Activated CD8-positive, alpha-beta T cell treated with anti-CD3 and anti-CD28 coated beads for 36 hours (primary cell): Measurements from ENCODE around the gene DISP2. TPM values are rescaled to one million over a fixed set of nuclear protein-coding genes. Genes with fewer than 3 reads are reported as not detected.

Experiments used
- ATAC-seq: fragments of 200-7000 bp; cut with Tn5 transposase; one replicate; pipeline ENCODE4 v1.10.0; 2021; ENCODE audit warnings: mild to moderate bottlenecking, moderate library complexity
- CTCF ChIA-PET: fragments of 350-600 bp; sonication (Branson Sonifier 250); formaldehyde crosslinking; loops from one replicate; lab custom pipeline; 2021; ENCODE audit warnings: antibody characterized with exemption; lab: Charles Lee
- POLR2A ChIA-PET: fragments of 350-600 bp; sonication (Branson Sonifier 250); formaldehyde crosslinking; loops from one replicate; lab custom pipeline; 2021; ENCODE audit warnings: antibody characterized with exemption; lab: Charles Lee
- DNase-seq: peaks from one replicate; pipeline ENCODE4 v3.0.0-alpha.2; 2020
- H3K27ac Mint-ChIP-seq: one replicate; pipeline ENCODE4 v1.8.0; 2021; ENCODE audit warnings: mild to moderate bottlenecking, mixed read lengths
- H3K27me3 Mint-ChIP-seq: one replicate; pipeline ENCODE4 v1.8.0; 2021; ENCODE audit warnings: mixed read lengths
- H3K36me3 Mint-ChIP-seq: one replicate; pipeline ENCODE4 v1.8.0; 2021; ENCODE audit warnings: low read depth, mixed read lengths
- H3K4me1 Mint-ChIP-seq: one replicate; pipeline ENCODE4 v1.8.0; 2021; ENCODE audit warnings: low read depth, mixed read lengths
- H3K4me3 Mint-ChIP-seq: one replicate; pipeline ENCODE4 v1.8.0; 2021; ENCODE audit warnings: mild to moderate bottlenecking, moderate library complexity, mixed read lengths
- H3K9me3 Mint-ChIP-seq: one replicate; pipeline ENCODE4 v1.8.0; 2021; ENCODE audit warnings: mixed read lengths
- intact Hi-C: fragments of 100-400 bp; cut with micrococcal nuclease; formaldehyde crosslinking; loops from one replicate; pipeline ENCODE4 v1.10.0; 2022
- total RNA-seq, 2 experiments: library from RNA; stranded (reverse); gene quantifications; one replicate each; pipeline ENCODE4 v1.2.3, GENCODE V29; 2021
- TF ChIP-seq, protein P1 (sequence below): fragments of 200-600 bp; IDR thresholded peaks from one replicate; pipeline ENCODE4 v1.8.0; 2022; ENCODE audit warnings: antibody characterized with exemption, mild to moderate bottlenecking

DISP2 gene
- total RNA-seq, 2 experiments from 2014 or later, result 0.09 to 0.20 TPM

DNA sequence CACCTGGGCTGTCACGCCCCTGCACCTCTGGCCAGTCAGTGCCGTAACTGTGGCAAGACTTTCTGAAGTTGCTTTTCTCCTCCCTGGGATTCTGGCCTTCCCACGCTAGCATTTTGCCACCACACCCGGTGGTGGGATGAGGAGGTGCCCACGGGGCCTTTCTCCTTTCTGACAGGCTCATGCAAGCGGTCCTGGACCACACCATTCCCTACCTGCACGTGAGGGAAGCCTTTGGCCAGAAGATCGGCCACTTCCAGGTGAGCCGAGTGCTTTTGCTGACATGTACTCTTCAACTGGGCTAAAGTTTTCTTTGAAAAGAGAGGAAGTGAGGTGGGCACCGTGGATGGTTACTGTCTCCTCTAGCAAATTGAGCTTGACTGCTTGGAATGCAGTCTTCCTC lies 57.2 kb downstream of the DISP2 start:
- DNase-seq (no peak), ATAC-seq (no peak)
- Mint-ChIP-seq H3K4me3 (no peak overlapping the region), H3K9me3 (no peaks in the 10 kb centered on the region), H3K27ac (no peak overlapping the region), H3K4me1 (peaks cover under 1% of the 10 kb centered on the region), H3K36me3 (peaks cover 36% of the 10 kb centered on the region), H3K27me3 (no peaks in the 10 kb centered on the region)
- ChIA-PET POLR2A (interaction anchor here (0.7 to 1.8 kb wide), 4 partner anchors 10 to 45 kb away, joined by 3 to 6 read pairs (median 4); partner anchors contain the start of gene IVD), CTCF (interaction anchor here (12.3 kb wide), 1 partner anchor 75 kb away, joined by 205 read pairs; the partner anchor contains the start of gene CCDC9B)
- intact Hi-C loops, result no loop called here
- TF ChIP-seq, protein P1, sequence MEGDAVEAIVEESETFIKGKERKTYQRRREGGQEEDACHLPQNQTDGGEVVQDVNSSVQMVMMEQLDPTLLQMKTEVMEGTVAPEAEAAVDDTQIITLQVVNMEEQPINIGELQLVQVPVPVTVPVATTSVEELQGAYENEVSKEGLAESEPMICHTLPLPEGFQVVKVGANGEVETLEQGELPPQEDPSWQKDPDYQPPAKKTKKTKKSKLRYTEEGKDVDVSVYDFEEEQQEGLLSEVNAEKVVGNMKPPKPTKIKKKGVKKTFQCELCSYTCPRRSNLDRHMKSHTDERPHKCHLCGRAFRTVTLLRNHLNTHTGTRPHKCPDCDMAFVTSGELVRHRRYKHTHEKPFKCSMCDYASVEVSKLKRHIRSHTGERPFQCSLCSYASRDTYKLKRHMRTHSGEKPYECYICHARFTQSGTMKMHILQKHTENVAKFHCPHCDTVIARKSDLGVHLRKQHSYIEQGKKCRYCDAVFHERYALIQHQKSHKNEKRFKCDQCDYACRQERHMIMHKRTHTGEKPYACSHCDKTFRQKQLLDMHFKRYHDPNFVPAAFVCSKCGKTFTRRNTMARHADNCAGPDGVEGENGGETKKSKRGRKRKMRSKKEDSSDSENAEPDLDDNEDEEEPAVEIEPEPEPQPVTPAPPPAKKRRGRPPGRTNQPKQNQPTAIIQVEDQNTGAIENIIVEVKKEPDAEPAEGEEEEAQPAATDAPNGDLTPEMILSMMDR, result no peak

DNA sequence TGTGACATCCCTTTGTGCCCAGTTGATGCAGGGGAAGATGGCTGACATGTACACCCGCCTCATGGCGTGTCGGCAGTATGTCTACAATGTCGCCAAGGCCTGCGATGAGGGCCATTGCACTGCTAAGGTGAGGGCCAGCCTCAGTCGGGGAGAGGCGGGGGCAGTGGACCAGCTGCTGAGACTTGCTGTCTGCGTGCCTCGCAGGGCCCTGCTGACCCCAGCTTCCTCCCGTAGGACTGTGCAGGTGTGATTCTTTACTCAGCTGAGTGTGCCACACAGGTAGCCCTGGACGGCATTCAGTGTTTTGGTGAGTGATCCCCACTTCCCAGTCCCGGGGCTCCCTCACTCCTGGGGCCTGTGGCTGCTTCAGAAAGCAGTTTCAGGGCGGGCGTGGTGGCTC lies 58.0 kb downstream of the DISP2 start:
- Mint-ChIP-seq H3K4me1 (no peaks in the 10 kb centered on the region), H3K27ac (no peak overlapping the region), H3K36me3 (peaks cover 28% of the 10 kb centered on the region), H3K4me3 (no peak overlapping the region), H3K9me3 (no peaks in the 10 kb centered on the region), H3K27me3 (no peaks in the 10 kb centered on the region)
- no peak for ATAC-seq
- DNase-seq, result no peak
- POLR2A ChIA-PET, result interaction anchor here (0.8 to 1.8 kb wide), 2 partner anchors 18 to 46 kb away, joined by 3 to 4 read pairs; no protein-coding TSS in a partner anchor
- TF ChIP-seq, protein P1, result no peak
- CTCF ChIA-PET, result interaction anchor here (1.0 to 12.3 kb wide), 2 partner anchors 47 to 76 kb away, joined by 4 to 205 read pairs; partner anchors contain the start of gene CCDC9B
- intact Hi-C loops, result no loop called here

DNA sequence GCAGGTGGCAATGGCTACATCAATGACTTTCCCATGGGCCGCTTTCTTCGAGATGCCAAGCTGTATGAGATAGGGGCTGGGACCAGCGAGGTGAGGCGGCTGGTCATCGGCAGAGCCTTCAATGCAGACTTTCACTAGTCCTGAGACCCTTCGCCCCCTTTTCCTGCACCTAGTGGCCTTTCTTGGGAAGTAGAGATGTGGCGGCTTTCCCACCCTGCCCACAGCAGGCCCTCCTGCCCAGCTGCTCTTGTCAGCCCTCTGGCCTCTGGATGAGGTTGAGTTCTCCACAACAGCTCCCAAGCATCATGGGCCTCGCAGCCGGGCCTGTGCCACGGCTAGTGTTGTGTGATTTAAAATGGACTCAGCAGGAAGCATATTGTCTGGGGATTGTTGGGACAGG lies 60.1 kb downstream of the DISP2 start:
- Mint-ChIP-seq H3K4me1 (peaks cover 5% of the 10 kb centered on the region), H3K27me3 (no peaks in the 10 kb centered on the region), H3K9me3 (no peaks in the 10 kb centered on the region), H3K4me3 (no peak overlapping the region), H3K27ac (no peak overlapping the region), H3K36me3 (peaks cover 14% of the 10 kb centered on the region)
- intact Hi-C loops, result no loop called here
- ChIA-PET CTCF (interaction anchor here (1.0 to 12.3 kb wide), 2 partner anchors 78 to 108 kb away, joined by 3 to 205 read pairs; partner anchors contain the start of gene CCDC9B), POLR2A (interaction anchor here (1.0 kb wide), 1 partner anchor 61 kb away, joined by 4 read pairs; no protein-coding TSS in a partner anchor)
- DNase-seq (no peak), ATAC-seq (no peak)
- TF ChIP-seq, protein P1, result no peak

DNA sequence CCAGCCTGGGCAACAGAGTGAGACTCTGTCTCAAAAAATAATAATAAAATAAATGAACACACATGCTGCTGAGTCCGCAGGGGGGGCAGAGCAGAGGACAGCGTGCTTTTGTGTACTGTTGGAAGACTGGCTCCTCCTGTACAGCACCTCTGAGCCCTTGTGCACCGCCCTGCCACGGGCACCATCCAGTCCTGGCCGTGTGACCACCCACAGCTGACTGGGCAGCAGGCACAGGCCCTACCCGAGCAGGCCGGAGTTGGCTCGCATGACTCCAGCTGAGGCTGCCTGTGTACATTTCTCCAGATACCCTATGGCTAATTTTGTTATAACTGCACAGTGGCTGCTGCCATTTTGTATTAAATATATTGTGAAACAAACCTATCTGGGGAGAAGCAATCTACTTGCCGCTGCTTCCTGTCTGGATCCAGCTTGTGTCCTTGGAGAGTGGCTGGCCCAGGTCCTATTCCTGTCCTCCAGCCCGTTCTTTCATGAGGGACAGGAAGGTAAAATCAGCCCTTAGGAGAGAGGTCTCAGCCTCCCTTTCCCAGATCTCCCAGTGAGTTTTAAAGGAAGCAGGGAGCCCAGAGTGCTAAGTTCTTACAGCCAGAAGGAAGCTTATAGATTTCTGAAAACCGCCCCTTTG lies 62.2 kb downstream of the DISP2 start:
- TF ChIP-seq, protein P1, result no peak
- ChIA-PET CTCF (interaction anchor here (0.6 to 12.3 kb wide), 9 partner anchors 23 to 193 kb away, joined by 3 to 205 read pairs (median 5); partner anchors contain the start of genes CCDC9B and DISP2), POLR2A (interaction anchor here (0.6 to 2.7 kb wide), 8 partner anchors 10 to 97 kb away, joined by 3 to 7 read pairs (median 4); no protein-coding TSS in a partner anchor)
- no peaks in the 10 kb centered on the region for H3K27me3 Mint-ChIP-seq
- DNase-seq, result no peak
- intact Hi-C loops, result loop anchor here (2.0 kb wide), 1 partner anchor 75 kb away; no protein-coding TSS in a partner anchor
- H3K9me3 Mint-ChIP-seq, result no peaks in the 10 kb centered on the region
- H3K27ac Mint-ChIP-seq, result no peak overlapping the region
- H3K4me3 Mint-ChIP-seq, result no peak overlapping the region
- ATAC-seq, result no peak
- H3K36me3 Mint-ChIP-seq, result peaks cover 9% of the 10 kb centered on the region
- peaks cover 5% of the 10 kb centered on the region for H3K4me1 Mint-ChIP-seq
